D721Med (cell line): Measurements from ENCODE around the gene PACRG.

Experiments used
- DNase-seq: peaks from one replicate; pipeline ENCODE4 v3.0.0; 2011; ENCODE audit warnings: low spot score; ENCODE audit not compliant: insufficient read length
- FAIRE-seq: peaks from 2 replicates; lab custom pipeline; 2011; peaks lifted over from hg19 to GRCh38; lab: Jason Lieb, UNC
- TF ChIP-seq, protein P1 (sequence below): IDR thresholded peaks from 2 replicates; pipeline ENCODE4 v1.5.1; 2012; ENCODE audit warnings: mild to moderate bottlenecking, control low read depth; ENCODE audit not compliant: insufficient read depth; ENCODE audit errors: missing control alignments

PACRG gene

DNA sequence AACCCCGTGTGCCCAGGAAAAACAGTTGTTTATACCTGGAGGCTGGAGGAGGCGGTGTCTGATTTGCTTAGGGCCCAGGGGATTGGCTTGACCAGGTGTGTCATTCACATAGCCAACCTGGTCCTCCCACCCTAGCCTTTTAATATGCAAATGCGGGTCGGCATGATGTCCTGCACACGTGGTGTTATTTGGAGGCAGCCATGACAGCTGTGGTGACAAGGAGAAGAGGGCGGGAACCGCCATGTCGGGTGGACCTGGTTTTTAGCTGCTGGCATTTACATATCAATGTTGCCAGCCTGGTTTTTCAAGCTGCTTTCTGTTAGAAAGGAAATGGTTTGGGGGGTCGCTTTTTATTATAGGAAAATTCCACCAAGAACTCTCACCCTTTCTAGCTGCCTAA is 395.3 kb downstream of the PACRG start:
- TF ChIP-seq, protein P1, sequence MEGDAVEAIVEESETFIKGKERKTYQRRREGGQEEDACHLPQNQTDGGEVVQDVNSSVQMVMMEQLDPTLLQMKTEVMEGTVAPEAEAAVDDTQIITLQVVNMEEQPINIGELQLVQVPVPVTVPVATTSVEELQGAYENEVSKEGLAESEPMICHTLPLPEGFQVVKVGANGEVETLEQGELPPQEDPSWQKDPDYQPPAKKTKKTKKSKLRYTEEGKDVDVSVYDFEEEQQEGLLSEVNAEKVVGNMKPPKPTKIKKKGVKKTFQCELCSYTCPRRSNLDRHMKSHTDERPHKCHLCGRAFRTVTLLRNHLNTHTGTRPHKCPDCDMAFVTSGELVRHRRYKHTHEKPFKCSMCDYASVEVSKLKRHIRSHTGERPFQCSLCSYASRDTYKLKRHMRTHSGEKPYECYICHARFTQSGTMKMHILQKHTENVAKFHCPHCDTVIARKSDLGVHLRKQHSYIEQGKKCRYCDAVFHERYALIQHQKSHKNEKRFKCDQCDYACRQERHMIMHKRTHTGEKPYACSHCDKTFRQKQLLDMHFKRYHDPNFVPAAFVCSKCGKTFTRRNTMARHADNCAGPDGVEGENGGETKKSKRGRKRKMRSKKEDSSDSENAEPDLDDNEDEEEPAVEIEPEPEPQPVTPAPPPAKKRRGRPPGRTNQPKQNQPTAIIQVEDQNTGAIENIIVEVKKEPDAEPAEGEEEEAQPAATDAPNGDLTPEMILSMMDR, result no peak
- no peak for FAIRE-seq
- DNase-seq, result no peak

DNA sequence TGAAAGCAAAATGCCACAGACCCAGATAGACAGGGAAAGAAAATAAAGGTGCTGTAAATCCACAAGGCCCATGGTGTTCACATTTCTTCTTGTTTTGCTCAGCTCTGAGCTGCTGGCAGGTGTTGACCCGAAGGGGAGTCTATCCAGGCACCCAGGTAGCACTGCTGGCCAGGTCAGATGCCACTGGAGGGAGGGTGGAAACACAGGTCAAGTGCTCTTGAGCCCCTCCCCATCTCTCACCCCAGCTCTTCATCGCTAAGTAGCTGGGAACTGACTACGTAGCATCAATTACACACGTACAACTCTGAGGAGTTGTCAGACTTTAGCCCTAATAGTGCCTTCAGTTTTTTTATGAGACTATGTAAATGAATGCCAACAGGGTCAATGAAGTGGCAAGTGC is 399.0 kb downstream of the PACRG start:
- FAIRE-seq, result no peak
- DNase-seq, result no peak

DNA sequence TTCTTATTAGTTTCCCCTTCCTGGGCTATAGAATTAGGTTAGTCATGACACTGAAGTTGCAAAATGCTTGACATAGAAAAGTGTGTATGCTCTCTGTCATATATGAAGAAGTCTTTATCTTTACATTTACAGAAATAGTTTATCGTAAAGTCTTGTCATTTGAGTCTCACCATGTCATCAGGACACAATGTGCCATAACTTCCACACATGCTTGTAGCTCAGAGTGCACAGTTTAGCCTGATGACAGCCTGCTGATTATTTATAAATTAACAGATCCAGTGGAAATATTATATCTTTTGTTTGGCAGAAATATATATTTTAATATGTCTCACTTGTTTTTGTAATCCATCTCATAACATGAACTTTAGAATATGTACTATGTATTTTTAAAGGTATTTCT is 399.8 kb downstream of the PACRG start:
- DNase-seq (no peak), FAIRE-seq (no peak)
- TF ChIP-seq, protein P1, result no peak

More for the DNA sequence above, 399.0 kb downstream of the PACRG start:
- TF ChIP-seq, protein P1, result no peak

DNA sequence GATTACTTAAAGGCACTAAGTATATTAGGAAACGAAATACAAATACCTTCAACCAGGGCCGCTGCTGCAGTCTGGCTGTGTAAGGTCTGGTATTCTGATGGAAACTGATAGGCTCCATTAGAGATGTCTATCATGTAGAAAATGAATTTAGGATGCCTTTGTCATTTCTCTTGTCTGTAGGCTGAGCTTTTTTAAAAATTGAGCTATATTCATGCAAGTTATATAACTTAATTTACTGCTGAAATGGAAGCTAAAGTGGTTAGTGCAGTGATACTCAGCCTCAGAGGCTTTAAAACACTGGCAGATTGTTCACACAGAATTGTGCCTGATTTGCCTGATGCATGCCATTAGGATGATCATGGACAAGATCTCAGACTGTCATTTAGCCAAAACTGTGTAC is 400.6 kb downstream of the PACRG start:
- TF ChIP-seq, protein P1, result no peak
- FAIRE-seq (no peak), DNase-seq (no peak)

DNA sequence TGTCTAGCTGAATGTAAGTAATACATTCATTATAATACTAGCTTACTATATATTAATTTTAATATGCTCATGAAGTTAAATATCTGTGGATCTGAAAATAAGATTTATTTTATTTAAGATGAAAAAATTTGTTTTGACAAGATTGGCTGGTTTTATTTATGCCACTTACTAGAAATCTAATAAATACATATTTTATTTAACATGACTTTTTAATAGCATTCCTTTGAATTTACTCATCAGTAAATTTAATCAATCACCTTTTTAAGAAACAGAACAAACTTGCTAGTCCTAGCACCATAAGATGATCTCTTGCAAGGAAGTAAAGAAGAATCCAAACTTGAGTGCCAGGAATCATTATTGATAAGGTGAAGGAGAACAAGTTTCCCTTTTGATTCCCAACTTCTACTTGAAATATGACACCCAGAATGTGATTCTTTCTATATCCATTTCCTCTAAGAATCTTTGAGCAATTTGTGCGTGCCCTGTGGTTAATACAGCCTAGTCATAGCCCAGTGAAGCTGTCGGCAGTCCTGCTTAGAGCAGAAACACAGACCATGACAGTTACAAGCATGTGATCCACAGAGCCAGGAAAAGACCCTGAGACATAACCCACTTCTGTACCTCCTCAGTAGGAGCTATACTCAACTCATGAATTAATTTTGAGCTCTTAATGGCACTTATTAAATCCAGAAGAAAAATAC is 404.4 kb downstream of the PACRG start:
- no peak for FAIRE-seq
- DNase-seq, result no peak
- TF ChIP-seq, protein P1, result no peak

DNA sequence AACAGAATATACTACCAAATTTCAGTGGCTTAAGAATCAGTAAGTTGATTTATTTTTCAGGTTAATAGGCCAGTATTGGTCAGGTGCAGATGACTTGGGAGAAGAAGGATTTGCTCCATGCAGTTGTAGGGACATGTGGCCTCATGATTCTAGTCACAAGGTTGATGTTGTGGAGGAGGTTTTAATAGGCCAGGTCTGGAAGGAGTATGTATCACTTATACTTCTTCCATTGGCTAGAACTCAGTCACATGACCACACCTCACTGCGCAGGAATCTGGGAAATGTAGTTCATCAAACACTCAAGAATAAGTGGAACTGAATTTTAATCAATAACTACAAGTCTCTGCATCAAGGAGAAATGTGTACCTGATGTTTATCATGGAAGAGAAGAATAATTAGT is 405.2 kb downstream of the PACRG start:
- TF ChIP-seq, protein P1, result no peak
- FAIRE-seq (no peak), DNase-seq (no peak)

DNA sequence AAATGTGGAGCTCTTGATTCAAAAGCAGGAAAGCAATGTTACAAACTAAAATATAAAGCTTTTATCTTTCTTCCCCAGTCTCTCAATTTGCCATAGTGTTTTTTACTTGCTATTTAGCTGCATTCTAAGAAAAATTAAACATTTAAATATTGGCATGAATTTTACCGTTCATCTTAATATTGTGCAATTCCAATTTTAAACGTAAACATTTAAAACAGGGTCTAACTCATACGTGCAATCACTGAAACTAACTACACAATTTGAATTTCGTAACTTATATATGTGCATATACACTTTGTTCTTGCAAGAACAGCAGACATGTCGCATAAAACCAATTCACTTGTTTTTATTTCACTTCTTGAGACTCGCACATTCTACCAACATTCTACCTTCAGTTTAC is 405.9 kb downstream of the PACRG start:
- TF ChIP-seq, protein P1, result no peak
- no peak for FAIRE-seq
- no peak for DNase-seq
